Right lobe of liver (tissue), 6 donors: ENCODE measurements around the gene CREB5. TPM values are rescaled to one million over a fixed set of nuclear protein-coding genes. Genes with fewer than 3 reads are reported as not detected.

Source experiments
- ATAC-seq, 4 donors: fragments of 200-7000 bp; cut with Tn5 transposase; one replicate each; pipeline ENCODE4 v1.9.1; 2020; ENCODE audit warnings: mild to moderate bottlenecking in 4 of 4, moderate library complexity in 4 of 4
- DNase-seq, 3 donors: peaks; one replicate each; pipeline ENCODE4 v3.0.0-alpha.2; 2020
- H3K27ac ChIP-seq, 3 donors: fragments of 200-600 bp; one replicate each; pipeline ENCODE4 v1.8.0; 2022
- H3K27me3 ChIP-seq, 2 donors: fragments of 200-600 bp; one replicate each; pipeline ENCODE4 v1.8.0; 2022
- H3K36me3 ChIP-seq, 4 donors: fragments of 200-600 bp; sonication (generic) in 1 of 4; one replicate each; pipeline versions ENCODE4 v1.5.1 to v1.8.0; 2017 to 2022; ENCODE audit warnings: control low read depth in 1 of 4
- H3K4me1 ChIP-seq, 4 donors: fragments of 200-600 bp; sonication (generic) in 1 of 4; one replicate each; pipeline versions ENCODE4 v1.5.1 to v1.8.0; 2017 to 2022; ENCODE audit warnings: control low read depth in 1 of 4
- H3K4me3 ChIP-seq, 3 donors: fragments of 200-600 bp; one replicate each; pipeline ENCODE4 v1.8.0; 2022
- H3K9me3 ChIP-seq, 4 donors: fragments of 200-600 bp; sonication (generic) in 1 of 4; one replicate each; pipeline versions ENCODE4 v1.5.1 to v1.8.0; 2017 to 2022; ENCODE audit warnings: control low read depth in 1 of 4
- POLR2A ChIP-seq: fragments of 450-650 bp; IDR thresholded peaks from one replicate; pipeline ENCODE4 v1.6.1; 2017; ENCODE audit warnings: antibody characterized with exemption, mild to moderate bottlenecking
- WGBS: methylation state at CpG from one replicate; pipeline ENCODE4 v1.1.6; 2018; ENCODE audit warnings: low coverage, low lambda C conversion rate; ENCODE audit not compliant: insufficient coverage; ENCODE audit errors: missing lambda C conversion rate; 5-methylcytosine and 5-hydroxymethylcytosine counted together
- intact Hi-C, 2 donors: fragments of 100-400 bp; cut with DNase I; formaldehyde crosslinking; loops; one replicate each; pipeline versions ENCODE4 v1.11.2 to v1.14.1; 2022
- total RNA-seq, 6 experiments: library from RNA; depleted of rRNA in 2 of 6; stranded (reverse); fragments of >200 nt in 2 of 6; fragmentation: NEBNext Ultra II Directional in 3 of 6; extraction: Animal tissue kit (Norgen Biotek cat#: 25700) in 3 of 6; gene quantifications; one replicate each; pipeline versions ENCODE4 v1.1.0 to v1.2.4, GENCODE V29; 2016 to 2023
- TF ChIP-seq, protein P1 (sequence below), 4 donors: fragments of 200-600 bp in 3 of 4; fragments of 450-650 bp in 1 of 4; IDR thresholded peaks; one replicate each; pipeline versions ENCODE4 v1.5.1 to v1.8.0; 2016 to 2022; ENCODE audit warnings: antibody characterized with exemption in 4 of 4, mild to moderate bottlenecking in 2 of 4
- donor health status: DM: no; HTN: yes; CAD: no.
- donor health status: DM: no; HTN: no; CAD: no.
- donor health status: DM: no; HTN: no; CAD: no.
- donor health status: DM: no; HTN: yes; CAD: no.
- donor health status: DM: no; HTN: yes; CAD: no.

Gene CREB5
- total RNA-seq, 6 experiments from 2014 or later = 0.48 to 6.3 (median 1.4) TPM

DNA sequence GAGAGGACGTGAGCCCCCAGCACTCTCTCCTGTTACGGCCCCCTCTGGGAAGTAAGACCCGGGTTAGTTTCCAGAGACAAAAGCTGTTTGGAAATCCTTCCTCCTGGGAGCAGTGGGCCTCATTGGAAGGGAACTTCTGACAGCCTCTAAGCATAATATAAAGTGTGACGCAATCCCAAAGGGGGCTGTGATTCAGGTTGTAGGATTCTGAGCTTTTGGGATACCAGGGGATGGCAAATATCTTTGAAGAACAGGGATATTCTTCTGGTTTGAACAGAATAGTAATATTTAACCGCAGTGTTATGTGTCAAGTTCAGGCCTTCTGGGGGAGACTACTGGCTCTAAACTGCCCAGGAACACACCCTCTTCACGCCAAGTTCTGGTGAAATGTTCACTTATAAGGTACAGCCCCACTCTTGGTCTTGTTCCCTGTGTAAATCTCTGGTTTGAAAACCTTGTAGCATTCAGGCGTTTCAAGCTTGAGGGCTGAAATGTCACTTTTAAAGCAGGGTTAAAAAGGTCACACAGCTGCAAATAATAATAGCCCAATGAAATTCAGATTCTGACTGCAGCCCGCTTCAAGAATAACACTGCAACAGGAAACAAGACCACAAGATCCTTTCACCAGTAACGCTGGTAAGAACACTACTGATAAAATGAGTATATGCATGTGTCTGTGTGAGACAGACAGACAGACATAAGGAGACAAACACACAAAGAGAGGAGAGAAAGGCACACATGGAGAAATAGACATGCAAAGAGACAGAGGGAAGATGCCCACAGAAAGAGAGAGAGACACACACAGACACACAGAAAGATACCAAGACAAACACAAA lies 69.0 kb downstream of the CREB5 start:
- Histone ChIP-seq H3K4me3 (no peak overlapping the region), H3K36me3 (no peaks in the 10 kb centered on the region), H3K9me3 (no peaks in the 10 kb centered on the region), H3K4me1 (no peaks in the 10 kb centered on the region), H3K27me3 (no peaks in the 10 kb centered on the region), H3K27ac (no peak overlapping the region)
- DNase-seq (no peak), ATAC-seq (no peak)
- TF ChIP-seq POLR2A = no peak
- TF ChIP-seq, protein P1, sequence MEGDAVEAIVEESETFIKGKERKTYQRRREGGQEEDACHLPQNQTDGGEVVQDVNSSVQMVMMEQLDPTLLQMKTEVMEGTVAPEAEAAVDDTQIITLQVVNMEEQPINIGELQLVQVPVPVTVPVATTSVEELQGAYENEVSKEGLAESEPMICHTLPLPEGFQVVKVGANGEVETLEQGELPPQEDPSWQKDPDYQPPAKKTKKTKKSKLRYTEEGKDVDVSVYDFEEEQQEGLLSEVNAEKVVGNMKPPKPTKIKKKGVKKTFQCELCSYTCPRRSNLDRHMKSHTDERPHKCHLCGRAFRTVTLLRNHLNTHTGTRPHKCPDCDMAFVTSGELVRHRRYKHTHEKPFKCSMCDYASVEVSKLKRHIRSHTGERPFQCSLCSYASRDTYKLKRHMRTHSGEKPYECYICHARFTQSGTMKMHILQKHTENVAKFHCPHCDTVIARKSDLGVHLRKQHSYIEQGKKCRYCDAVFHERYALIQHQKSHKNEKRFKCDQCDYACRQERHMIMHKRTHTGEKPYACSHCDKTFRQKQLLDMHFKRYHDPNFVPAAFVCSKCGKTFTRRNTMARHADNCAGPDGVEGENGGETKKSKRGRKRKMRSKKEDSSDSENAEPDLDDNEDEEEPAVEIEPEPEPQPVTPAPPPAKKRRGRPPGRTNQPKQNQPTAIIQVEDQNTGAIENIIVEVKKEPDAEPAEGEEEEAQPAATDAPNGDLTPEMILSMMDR (IDR thresholded peaks at IDR 0.05) = no peak
- intact Hi-C loops = no loop called here
- 44% methylated on average over 9 of the region's 9 CpGs for WGBS

DNA sequence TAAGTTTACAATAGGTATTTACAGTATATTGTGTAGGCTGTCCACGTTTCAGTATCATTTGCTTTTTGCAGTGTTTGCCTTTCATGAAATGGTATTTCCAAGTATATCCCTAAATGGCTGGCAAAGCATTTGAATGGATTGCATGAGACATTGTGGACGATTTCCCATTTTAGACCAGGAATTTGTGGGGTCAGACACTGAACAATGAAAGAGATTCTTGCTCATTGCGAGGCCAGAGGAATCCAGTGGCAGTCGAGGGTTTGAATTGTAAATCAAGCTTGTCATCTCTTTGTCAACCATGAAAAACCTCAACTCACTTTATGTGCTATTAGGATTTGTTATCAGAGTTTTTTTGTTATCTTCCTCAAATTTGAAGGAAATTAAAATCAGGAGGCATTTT lies 70.8 kb downstream of the CREB5 start:
- intact Hi-C loops = no loop called here
- ATAC-seq (no peak), DNase-seq (no peak)
- H3K9me3 ChIP-seq = no peaks in the 10 kb centered on the region
- H3K27me3 ChIP-seq = no peaks in the 10 kb centered on the region
- TF ChIP-seq POLR2A = no peak
- TF ChIP-seq, protein P1 (IDR thresholded peaks at IDR 0.05) = no peak
- H3K4me1 ChIP-seq = no peaks in the 10 kb centered on the region
- no peak overlapping the region for H3K27ac ChIP-seq
- no peak overlapping the region for H3K4me3 ChIP-seq
- WGBS = 31% methylated on average over 4 of the region's 4 CpGs
- no peaks in the 10 kb centered on the region for H3K36me3 ChIP-seq

DNA sequence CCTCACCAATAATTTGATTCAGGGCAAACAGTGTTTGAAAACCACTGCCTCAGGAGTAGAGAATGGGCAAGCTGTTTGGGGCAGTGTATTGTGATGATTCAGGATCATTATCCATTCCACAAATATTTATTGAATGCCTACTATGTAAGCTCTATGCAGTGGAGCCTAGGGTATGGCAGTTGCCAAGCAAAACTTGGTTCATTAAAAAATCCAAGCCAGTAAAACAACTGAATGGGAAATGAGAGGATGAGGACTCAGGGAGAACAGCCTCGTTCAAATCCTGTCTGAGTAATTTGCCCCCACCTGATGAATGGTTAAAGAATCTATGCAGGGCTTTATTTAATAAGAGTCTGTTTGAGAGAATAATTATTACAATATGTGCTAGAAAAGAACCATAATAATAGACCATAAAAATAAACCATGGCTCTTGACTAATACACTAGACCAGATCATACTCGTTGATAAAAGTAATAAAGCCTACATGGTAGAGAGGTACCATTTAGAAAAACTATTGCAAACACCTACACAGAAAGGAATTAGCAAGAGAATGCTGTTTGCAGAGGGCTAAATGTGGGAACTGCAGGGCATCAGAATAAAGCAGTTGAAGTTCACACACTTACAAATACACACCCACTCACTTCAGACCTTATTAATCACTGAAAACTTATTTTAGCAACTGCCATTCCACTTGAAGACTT lies 71.7 kb downstream of the CREB5 start:
- 35% methylated on average over 2 of the region's 2 CpGs for WGBS
- Histone ChIP-seq H3K36me3 (no peaks in the 10 kb centered on the region), H3K9me3 (no peaks in the 10 kb centered on the region), H3K27ac (no peak overlapping the region), H3K4me3 (no peak overlapping the region), H3K4me1 (no peaks in the 10 kb centered on the region), H3K27me3 (no peaks in the 10 kb centered on the region)
- TF ChIP-seq POLR2A = no peak
- TF ChIP-seq, protein P1 (IDR thresholded peaks at IDR 0.05) = no peak
- intact Hi-C loops = no loop called here
- no peak for DNase-seq
- no peak for ATAC-seq

DNA sequence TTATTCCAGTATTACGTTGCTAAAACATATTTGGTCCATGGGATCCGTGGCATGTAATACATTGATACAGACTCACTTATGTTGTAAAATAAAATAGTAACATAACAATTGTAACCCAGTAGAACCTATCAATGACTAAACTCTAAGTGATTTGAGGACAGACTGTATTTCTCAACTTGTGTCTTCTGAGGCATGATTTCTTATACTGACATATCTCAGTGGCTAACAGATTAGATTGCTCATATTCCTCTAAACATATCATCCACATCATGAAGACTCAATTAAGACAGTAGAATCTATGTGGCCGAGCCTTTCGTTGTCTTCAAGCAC lies 72.3 kb downstream of the CREB5 start:
- intact Hi-C loops = no loop called here
- Histone ChIP-seq H3K36me3 (no peaks in the 10 kb centered on the region), H3K27ac (no peak overlapping the region), H3K9me3 (no peaks in the 10 kb centered on the region), H3K4me1 (no peaks in the 10 kb centered on the region), H3K4me3 (no peak overlapping the region), H3K27me3 (no peaks in the 10 kb centered on the region)
- 80% methylated on average over 4 of the region's 4 CpGs for WGBS
- TF ChIP-seq, protein P1 (IDR thresholded peaks at IDR 0.05) = no peak
- no peak for TF ChIP-seq POLR2A
- DNase-seq = no peak
- no peak for ATAC-seq
